ENCODE results near the gene CCN2.
"Not testable (repeated sequence)": the region's sequence is repeated elsewhere in the genome, so short reads cannot be mapped to it uniquely, and the experiment has no call there.

The CCN2 gene

DNA sequence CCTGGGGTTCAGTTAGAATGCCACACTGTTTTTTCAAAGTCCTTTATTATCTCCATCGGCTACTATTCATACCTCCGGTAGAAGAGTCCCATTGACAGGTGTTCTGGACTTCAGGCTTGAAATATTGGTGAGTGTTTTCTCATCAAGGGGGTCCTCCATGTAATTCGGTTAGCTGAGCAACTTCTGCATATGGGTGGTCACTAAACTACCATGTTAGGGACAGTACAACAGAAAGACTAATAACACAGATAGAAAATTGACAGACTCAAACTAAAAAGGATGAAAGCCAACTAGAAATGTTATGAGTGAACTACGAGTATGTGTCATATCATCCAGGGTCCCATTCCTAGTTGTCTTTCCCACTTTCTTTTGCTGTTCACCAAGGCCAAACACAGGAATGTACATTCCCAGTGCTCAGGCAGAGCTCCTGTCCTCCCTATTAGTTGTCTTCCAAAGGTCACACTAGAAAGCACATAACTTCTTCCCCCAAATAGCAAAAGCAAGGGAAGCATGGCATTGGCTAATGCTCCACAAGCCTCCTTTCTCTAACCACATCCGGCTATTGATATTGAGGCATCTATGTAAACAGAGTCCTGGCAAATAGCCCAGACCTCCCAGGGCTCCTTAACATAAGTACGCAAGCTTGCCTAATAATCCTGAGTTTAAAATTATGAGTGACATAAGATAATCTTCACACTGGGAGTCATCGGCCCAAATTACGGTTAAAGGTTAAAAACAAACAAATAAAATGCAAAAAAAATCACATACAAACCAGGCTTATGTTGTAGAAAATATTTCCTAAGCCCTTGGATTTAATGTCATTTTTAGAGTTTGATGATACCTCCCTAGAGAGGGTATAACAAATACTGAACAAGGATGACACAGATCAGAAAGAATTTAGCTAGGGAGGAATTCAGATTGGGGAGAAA, 13.2 kb downstream of the CCN2 start:
- DNase-seq (ENCODE audit: low read depth): peak; percentile 36

GRCh38 chr6:131937226-131937625, 13.9 kb downstream of the CCN2 start:
- peak; percentile 57 for DNase-seq (ENCODE audit: low read depth)

DNA sequence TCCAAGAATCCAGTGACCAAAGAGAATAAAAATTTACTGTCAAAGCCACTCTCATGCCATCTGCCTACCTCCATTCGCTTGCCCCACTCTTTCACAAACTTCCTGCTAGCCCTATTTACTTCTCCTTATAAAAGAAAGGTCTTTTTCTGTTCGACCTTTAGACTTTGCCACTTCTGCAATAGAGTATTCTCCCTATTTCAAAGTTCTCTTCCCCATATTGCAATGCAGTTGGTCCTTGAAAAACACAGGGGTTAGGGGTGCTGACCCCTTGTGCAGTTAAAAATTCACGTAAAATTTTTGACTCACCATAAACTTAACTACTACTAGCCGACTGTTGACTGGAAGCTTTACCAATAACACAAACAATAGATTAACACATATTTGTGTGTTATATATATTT, 15.0 kb downstream of the CCN2 start:
- no peak for DNase-seq (ENCODE audit: low read depth)

GRCh38 chr6:131931063-131931750, 20.0 kb downstream of the CCN2 start:
- no peak for DNase-seq (ENCODE audit: low read depth)

DNA sequence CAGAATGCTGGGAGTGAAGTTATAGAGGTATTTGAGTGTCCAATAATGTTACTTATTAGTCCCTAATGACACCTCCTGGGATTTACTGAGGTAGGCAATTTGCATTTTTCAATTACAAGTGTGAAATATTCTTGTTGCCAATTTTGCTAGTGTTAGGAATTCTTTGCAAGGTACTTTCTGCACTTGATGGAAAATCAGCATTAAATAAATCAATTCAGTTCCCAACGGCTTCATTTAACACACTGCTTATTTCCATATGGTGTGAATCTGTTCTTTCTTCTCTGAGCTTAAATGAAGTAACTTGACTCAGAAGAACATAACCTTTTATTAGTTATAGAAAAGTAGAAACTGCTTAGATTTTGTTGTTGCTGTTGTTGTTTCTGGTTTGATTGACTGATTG, 21.2 kb downstream of the CCN2 start:
- DNase-seq (ENCODE audit: low read depth): no peak

DNA sequence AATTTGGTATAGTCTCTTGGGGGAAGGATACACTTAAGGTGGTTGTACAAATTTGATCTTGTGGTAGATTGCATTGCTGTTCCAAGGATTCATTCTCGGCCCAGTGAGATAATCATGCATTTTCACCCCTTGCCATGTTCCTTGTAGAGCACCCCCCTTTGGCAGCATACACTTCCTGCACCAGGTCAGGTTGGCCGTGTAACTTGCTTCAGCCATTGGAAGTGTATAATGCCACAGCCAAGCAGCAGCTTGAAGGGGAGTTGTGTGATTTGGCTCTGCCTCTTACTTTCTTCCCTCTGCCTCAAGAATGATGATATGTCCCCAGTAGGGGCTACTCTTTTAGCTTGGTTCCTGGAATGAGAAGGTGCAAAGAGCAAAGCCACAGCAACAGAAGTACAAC, 21.9 kb downstream of the CCN2 start:
- no peak for DNase-seq (ENCODE audit: low read depth)

GRCh38 chr6:131924881-131925474, 26.2 kb downstream of the CCN2 start:
- no peak for DNase-seq (ENCODE audit: low read depth)

GRCh38 chr6:131923356-131923755, 27.8 kb downstream of the CCN2 start:
- no peak for DNase-seq (ENCODE audit: low read depth)

DNA sequence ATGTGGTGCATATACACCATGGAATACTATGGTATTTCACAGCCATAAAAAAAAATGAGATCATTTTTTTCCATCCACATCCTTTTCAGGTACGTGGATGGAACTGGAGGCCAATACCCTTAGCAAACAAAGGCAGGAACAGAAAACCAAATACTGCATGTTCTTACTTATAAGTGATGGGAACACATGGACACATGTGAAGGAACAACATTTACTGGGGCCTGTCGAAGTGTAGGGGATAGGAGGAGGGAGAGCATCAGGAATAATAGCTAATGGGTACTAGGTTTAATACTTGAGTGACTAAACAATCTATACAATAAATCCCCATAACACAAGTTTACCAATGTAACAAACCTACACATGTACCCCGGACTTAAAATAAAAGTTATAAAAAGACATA, 30.5 kb downstream of the CCN2 start:
- no peak for DNase-seq (ENCODE audit: low read depth)

DNA sequence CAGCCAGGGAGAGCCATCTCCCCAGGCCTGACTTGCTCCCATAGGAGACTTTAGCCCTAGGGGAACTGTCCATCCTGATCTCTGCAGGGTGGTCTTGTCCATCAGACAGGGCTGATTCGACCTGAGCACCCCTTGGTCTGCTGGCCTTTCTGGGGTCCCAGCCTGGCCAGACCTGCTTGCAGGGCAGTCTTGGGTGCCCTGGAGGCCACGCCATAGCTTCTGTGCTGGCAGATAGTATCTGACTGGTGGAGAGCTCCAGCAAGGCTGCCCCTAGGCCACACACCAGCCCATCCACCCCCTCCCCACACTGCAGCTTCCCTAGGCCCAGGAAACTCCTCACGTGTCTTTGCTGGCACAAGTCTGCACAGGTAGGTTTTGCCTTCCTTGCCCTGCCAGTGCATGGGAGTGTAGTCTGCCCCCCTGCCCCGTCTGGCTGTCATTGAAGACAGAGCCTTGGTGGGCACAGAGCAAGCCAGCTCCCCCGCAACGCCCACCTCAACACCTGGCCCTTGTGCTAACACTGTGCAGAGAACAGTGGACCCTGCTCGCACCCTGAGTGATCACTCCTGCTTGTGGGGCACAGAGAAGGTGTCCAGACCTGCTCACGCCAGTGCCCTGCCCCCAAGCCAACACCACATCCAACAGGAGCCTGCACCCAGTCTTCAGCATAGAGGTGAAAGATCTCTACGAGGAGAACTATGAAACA, 32.4 kb downstream of the CCN2 start:
- no peak for DNase-seq (ENCODE audit: low read depth)

DNA sequence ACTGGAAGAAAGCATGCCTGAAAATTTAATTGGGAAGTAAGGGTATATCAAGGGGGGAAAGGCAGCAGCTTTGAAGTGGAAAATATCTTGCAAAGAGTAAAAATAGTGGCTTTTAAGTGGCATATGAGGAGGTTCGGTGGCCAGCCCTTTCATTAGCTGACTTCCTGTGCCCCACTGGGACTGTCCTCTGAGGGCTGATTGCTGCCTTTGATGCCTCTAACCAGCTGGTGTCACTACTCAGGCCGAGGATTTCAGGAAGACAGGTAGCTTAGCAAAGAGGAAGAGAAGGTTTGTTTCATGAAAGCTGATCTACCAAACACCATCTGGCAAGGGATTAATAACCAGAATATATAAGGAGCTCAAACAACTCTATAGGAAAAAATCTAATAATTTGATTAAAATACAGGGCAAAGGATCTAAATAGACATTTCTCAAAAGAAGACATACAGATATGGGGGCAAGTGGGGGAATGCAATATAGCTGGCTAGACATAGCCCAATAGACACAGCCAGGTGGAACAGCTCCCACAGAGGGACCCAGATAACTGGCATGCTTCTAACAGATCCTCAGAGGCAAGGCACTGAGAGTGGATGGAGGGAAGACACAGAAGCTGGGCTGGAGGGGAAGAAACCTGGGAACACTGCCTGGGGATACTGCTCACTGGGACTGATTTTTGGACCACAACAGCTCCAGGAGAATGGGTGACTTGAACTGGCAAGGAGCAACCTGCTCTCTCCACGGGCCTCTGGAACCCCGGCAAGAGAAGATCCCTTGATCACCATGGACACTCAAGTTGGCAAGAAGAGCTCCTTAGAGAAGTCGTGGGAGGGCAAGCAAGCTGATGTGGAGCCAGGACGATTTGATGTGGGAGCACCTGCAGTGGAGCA, 33.2 kb downstream of the CCN2 start:
- DNase-seq (ENCODE audit: low read depth): no peak

GRCh38 chr6:131917318-131917717, 33.9 kb downstream of the CCN2 start:
- peak; percentile 33 for DNase-seq (ENCODE audit: low read depth)

DNA sequence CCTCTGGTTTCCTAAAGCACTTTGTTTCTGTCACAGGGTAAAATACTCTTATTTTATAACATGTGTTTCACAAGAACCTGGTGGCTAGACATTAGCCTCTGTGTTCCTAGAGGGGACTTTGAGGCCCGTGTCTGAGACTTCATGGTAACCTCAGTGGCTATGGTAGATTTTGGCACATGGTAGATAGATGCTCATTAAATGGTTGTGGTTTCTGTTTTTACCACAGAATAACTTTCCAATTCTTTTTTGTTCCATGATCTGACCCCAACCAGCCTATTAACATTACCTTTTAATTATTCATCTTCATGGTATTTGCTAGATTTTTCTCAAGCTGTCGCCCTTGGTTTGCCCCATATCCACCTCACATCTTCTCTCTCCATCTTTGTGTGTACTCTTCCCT, 34.3 kb downstream of the CCN2 start:
- no peak for DNase-seq (ENCODE audit: low read depth)

- not testable (repeated sequence) for DNase-seq (ENCODE audit: low read depth)
Measured at GRCh38 chr6:131916091-131916796, 34.9 kb downstream of the CCN2 start.

- peak; percentile 63 for DNase-seq (ENCODE audit: low read depth)
Measured at GRCh38 chr6:131914967-131915751, 36.0 kb downstream of the CCN2 start.

DNA sequence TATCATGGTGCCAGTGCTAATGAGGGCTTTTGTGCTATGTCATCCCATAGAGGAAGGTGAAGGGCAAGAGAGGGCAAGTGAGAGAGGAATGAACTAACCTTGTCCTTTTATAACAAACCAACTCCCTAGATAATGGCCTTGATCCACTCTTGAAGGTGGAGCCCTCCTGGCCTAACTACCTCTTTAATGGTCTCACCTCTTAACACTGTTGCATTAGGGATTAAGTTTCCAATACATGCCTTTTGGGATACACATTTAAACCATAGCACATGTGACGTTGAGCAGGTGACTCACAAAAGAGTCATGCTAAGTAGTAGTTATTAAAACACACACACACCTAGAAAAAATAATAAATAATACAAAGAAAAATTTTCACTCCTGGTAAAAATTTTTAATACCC, 36.9 kb downstream of the CCN2 start:
- DNase-seq (ENCODE audit: low read depth): peak; percentile 16

DNA sequence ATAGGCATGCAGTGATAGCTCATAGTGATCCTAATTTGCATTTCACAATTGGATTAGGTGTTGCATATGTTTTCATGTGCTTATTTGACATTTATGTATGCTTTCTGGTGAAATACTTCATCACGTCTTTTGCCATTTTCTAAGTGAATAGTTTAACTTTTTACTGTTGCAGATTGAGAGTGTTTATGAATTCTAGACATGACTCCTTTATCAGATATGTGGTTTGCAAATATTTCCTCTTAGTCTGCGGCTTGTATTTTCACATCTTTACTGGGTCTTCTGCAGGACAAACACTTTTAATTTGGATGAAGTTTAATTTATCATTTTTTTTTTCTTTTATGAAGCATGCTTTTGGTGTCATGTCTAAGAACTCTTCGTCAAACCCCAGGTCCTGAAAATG, 39.2 kb downstream of the CCN2 start:
- no peak for DNase-seq (ENCODE audit: low read depth)

DNA sequence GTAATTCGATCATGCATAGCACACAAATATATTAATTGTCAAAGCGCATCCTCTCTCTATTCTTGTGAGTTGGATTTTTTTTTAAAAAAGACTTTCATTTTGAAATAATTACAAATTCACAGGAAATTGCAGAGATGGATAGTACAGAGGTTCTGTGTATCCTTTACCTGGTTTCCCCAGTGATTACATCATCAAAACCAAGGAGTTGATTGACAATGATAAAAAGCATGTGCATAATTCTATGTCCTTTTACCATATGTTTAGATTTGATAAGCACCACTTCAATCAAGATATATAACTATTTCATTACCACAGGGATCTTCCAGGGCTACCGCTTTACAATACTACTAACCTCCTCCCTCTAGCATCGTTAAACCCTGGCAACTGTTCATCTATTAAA, 40.2 kb downstream of the CCN2 start:
- DNase-seq (ENCODE audit: low read depth): no peak

DNA sequence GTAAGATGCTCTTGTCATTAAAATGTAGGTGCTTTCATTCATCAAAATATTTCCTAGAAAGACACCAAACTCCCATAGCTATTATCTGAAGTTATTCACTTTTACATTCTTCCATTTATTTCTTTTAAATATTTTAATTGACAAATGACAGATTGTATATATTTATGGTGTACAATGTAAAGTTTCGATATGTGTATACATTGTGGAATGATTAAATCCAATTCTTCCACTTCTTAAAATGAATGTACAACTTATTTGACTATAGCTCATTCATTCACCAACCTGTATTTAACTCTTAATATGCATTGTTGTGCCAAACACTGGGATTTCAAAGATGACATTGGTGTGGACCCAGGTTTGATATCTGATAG, 41.0 kb downstream of the CCN2 start:
- no peak for DNase-seq (ENCODE audit: low read depth)

Measured in stromal cell of bone marrow (primary cell).